ENCODE results near the gene LAMA2. TPM values are rescaled to one million over a fixed set of nuclear protein-coding genes. Genes with fewer than 3 reads are reported as not detected.

Gene LAMA2
- total and polyA plus RNA-seq, 2 experiments from 2014 or later: 11.1 to 57.5 TPM

- DNase-seq (ENCODE audit: low spot score): no peak
- Histone ChIP-seq H3K27me3 (no peaks in the 10 kb centered on the region), H3K4me1 (ENCODE audit: insufficient read depth) (no peaks in the 10 kb centered on the region), H3K36me3 (replicated peaks; ENCODE audit: insufficient read depth, low read depth) (no peaks in the 10 kb centered on the region), H3K27ac (no peak overlapping the region), H3K9me3 (ENCODE audit: low read depth) (no peaks in the 10 kb centered on the region), H4K20me1 (ENCODE audit: insufficient read depth, poor library complexity, severe bottlenecking) (no peaks in the 10 kb centered on the region), H3K4me3 (no peak overlapping the region), H2AFZ (no peak overlapping the region), H3K79me2 (no peaks in the 10 kb centered on the region), H3K9me2 (replicated peaks; ENCODE audit: insufficient read depth) (no peaks in the 10 kb centered on the region), H3K4me2 (no peak overlapping the region)
- no peak for TF ChIP-seq EZH2 (IDR thresholded peaks at IDR 0.05; ENCODE audit: borderline replicate concordance)
- TF ChIP-seq EZH2phosphoT487 (IDR thresholded peaks at IDR 0.05; ENCODE audit: low read depth, severe bottlenecking, unreplicated experiment): no peak
- TF ChIP-seq CTCF (IDR thresholded peaks at IDR 0.05; ENCODE audit: poor library complexity): no peak
- WGBS (ENCODE audit: low lambda C conversion rate, missing lambda C conversion rate): 65% methylated on average over 2 of the region's 2 CpGs
Measured at GRCh38 chr6:129342243-129342642, 459.3 kb downstream of the LAMA2 start.

- Histone ChIP-seq H3K27me3 (no peaks in the 10 kb centered on the region), H2AFZ (no peak overlapping the region), H3K27ac (no peak overlapping the region), H4K20me1 (ENCODE audit: insufficient read depth, poor library complexity, severe bottlenecking) (no peaks in the 10 kb centered on the region), H3K9me2 (replicated peaks; ENCODE audit: insufficient read depth) (no peaks in the 10 kb centered on the region), H3K9me3 (ENCODE audit: low read depth) (no peaks in the 10 kb centered on the region), H3K36me3 (replicated peaks; ENCODE audit: insufficient read depth, low read depth) (no peaks in the 10 kb centered on the region), H3K79me2 (no peaks in the 10 kb centered on the region), H3K4me3 (no peak overlapping the region), H3K4me2 (no peak overlapping the region), H3K4me1 (ENCODE audit: insufficient read depth) (no peaks in the 10 kb centered on the region)
- TF ChIP-seq EZH2phosphoT487 (IDR thresholded peaks at IDR 0.05; ENCODE audit: low read depth, severe bottlenecking, unreplicated experiment) (no peak), CTCF (IDR thresholded peaks at IDR 0.05; ENCODE audit: poor library complexity) (no peak), EZH2 (IDR thresholded peaks at IDR 0.05; ENCODE audit: borderline replicate concordance) (no peak)
- 81% methylated on average over 2 of the region's 2 CpGs for WGBS (ENCODE audit: low lambda C conversion rate, missing lambda C conversion rate)
- DNase-seq (ENCODE audit: low spot score): no peak
Measured at GRCh38 chr6:129342796-129343195, 459.9 kb downstream of the LAMA2 start.

GRCh38 chr6:129344379-129344778, 461.4 kb downstream of the LAMA2 start:
- H3K9me3 ChIP-seq (ENCODE audit: low read depth): no peaks in the 10 kb centered on the region
- no peaks in the 10 kb centered on the region for H3K27me3 ChIP-seq
- WGBS (ENCODE audit: low lambda C conversion rate, missing lambda C conversion rate): 95% methylated on average over 3 of the region's 3 CpGs
- no peaks in the 10 kb centered on the region for H3K79me2 ChIP-seq
- TF ChIP-seq EZH2phosphoT487 (IDR thresholded peaks at IDR 0.05; ENCODE audit: low read depth, severe bottlenecking, unreplicated experiment): no peak
- TF ChIP-seq CTCF (IDR thresholded peaks at IDR 0.05; ENCODE audit: poor library complexity): no peak
- no peak for TF ChIP-seq EZH2 (IDR thresholded peaks at IDR 0.05; ENCODE audit: borderline replicate concordance)
- DNase-seq (ENCODE audit: low spot score): no peak
- H3K36me3 ChIP-seq (replicated peaks; ENCODE audit: insufficient read depth, low read depth): no peaks in the 10 kb centered on the region
- H4K20me1 ChIP-seq (ENCODE audit: insufficient read depth, poor library complexity, severe bottlenecking): no peaks in the 10 kb centered on the region
- H3K4me3 ChIP-seq: no peak overlapping the region
- no peak overlapping the region for H3K27ac ChIP-seq
- no peaks in the 10 kb centered on the region for H3K9me2 ChIP-seq (replicated peaks; ENCODE audit: insufficient read depth)
- no peak overlapping the region for H3K4me2 ChIP-seq
- no peaks in the 10 kb centered on the region for H3K4me1 ChIP-seq (ENCODE audit: insufficient read depth)
- H2AFZ ChIP-seq: no peak overlapping the region

- no peak overlapping the region for H3K4me3 ChIP-seq
- 65% methylated on average over 2 of the region's 2 CpGs for WGBS (ENCODE audit: low lambda C conversion rate, missing lambda C conversion rate)
- H3K4me2 ChIP-seq: no peak overlapping the region
- H4K20me1 ChIP-seq (ENCODE audit: insufficient read depth, poor library complexity, severe bottlenecking): no peaks in the 10 kb centered on the region
- no peaks in the 10 kb centered on the region for H3K27me3 ChIP-seq
- no peaks in the 10 kb centered on the region for H3K9me2 ChIP-seq (replicated peaks; ENCODE audit: insufficient read depth)
- H2AFZ ChIP-seq: no peak overlapping the region
- H3K4me1 ChIP-seq (ENCODE audit: insufficient read depth): no peaks in the 10 kb centered on the region
- DNase-seq (ENCODE audit: low spot score): no peak
- H3K79me2 ChIP-seq: no peaks in the 10 kb centered on the region
- TF ChIP-seq CTCF (IDR thresholded peaks at IDR 0.05; ENCODE audit: poor library complexity) (no peak), EZH2 (IDR thresholded peaks at IDR 0.05; ENCODE audit: borderline replicate concordance) (no peak), EZH2phosphoT487 (IDR thresholded peaks at IDR 0.05; ENCODE audit: low read depth, severe bottlenecking, unreplicated experiment) (no peak)
- no peaks in the 10 kb centered on the region for H3K36me3 ChIP-seq (replicated peaks; ENCODE audit: insufficient read depth, low read depth)
- H3K9me3 ChIP-seq (ENCODE audit: low read depth): no peaks in the 10 kb centered on the region
- H3K27ac ChIP-seq: no peak overlapping the region
Measured at GRCh38 chr6:129345890-129346289, 463.0 kb downstream of the LAMA2 start.
